OCI-LY1 (cell line): ENCODE data around the gene MPV17L.

Source experiments
- EZH2 ChIP-seq: fragments of 200-600 bp; sonication (generic), shearing (Covaris generic); IDR thresholded peaks from 2 replicates; pipeline ENCODE4 v1.8.0; 2017; ENCODE audit warnings: borderline replicate concordance, mixed run types, mild to moderate bottlenecking, antibody characterized with exemption, low read length, moderate library complexity, mixed read lengths
- TF ChIP-seq, protein P1 (sequence below): fragments of 200-600 bp; sonication (generic), shearing (Covaris generic); IDR thresholded peaks from 2 replicates; pipeline ENCODE4 v1.5.1; 2017; ENCODE audit warnings: mild to moderate bottlenecking, antibody characterized with exemption, low read length, moderate library complexity, mixed read lengths

GRCh38 chr16:15398618-15399316, 3.2 kb downstream of the MPV17L start:
- TF ChIP-seq, protein P1, sequence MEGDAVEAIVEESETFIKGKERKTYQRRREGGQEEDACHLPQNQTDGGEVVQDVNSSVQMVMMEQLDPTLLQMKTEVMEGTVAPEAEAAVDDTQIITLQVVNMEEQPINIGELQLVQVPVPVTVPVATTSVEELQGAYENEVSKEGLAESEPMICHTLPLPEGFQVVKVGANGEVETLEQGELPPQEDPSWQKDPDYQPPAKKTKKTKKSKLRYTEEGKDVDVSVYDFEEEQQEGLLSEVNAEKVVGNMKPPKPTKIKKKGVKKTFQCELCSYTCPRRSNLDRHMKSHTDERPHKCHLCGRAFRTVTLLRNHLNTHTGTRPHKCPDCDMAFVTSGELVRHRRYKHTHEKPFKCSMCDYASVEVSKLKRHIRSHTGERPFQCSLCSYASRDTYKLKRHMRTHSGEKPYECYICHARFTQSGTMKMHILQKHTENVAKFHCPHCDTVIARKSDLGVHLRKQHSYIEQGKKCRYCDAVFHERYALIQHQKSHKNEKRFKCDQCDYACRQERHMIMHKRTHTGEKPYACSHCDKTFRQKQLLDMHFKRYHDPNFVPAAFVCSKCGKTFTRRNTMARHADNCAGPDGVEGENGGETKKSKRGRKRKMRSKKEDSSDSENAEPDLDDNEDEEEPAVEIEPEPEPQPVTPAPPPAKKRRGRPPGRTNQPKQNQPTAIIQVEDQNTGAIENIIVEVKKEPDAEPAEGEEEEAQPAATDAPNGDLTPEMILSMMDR: no peak
- TF ChIP-seq EZH2: no peak
